Measurements from ENCODE around the gene MT1F.

DNA sequence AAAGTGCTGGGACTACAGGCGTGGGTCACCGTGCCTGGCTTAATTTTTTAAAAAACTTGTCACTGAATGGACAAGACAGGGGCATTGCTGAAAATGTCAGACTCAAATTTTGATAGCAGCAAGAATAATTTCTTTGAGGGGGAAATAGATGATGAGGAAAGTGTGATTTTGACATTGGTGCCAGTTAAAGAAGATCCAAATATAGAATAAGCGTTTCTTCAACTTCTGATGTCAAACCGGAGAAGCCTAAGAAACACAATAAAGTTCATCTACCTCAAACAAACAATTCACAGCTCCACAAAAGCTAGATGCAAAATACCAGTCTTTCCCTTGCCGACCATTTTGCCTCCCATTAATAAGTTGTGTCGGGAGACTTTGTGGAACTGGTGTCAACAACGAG is 29.0 kb downstream of the MT1F start:
- TF ChIP-seq CTCF (optimal IDR thresholded peaks at IDR 0.05 in 1 of 3, IDR thresholded peaks at IDR 0.05 in 1 of 3, conservative IDR thresholded peaks at IDR 0.05 in 1 of 3; ENCODE audit: extremely low read depth in 1 of 3, insufficient read depth in 2 of 3, low read length in 3 of 3), result no peak
- TF ChIP-seq EZH2 (IDR thresholded peaks at IDR 0.05; ENCODE audit: low read length), result no peak
